NCI-H524 treated with DMSO at 0.1 percent for 48 hours (cell line): ENCODE data around the gene PCCA.
"Not testable (repeated sequence)": the region's sequence is repeated elsewhere in the genome, so short reads cannot be mapped to it uniquely, and the experiment has no call there.

Experiments
- DNase-seq: peaks from one replicate; lab custom pipeline; 2025; lab: John Stamatoyannopoulos, UW

PCCA gene

DNA sequence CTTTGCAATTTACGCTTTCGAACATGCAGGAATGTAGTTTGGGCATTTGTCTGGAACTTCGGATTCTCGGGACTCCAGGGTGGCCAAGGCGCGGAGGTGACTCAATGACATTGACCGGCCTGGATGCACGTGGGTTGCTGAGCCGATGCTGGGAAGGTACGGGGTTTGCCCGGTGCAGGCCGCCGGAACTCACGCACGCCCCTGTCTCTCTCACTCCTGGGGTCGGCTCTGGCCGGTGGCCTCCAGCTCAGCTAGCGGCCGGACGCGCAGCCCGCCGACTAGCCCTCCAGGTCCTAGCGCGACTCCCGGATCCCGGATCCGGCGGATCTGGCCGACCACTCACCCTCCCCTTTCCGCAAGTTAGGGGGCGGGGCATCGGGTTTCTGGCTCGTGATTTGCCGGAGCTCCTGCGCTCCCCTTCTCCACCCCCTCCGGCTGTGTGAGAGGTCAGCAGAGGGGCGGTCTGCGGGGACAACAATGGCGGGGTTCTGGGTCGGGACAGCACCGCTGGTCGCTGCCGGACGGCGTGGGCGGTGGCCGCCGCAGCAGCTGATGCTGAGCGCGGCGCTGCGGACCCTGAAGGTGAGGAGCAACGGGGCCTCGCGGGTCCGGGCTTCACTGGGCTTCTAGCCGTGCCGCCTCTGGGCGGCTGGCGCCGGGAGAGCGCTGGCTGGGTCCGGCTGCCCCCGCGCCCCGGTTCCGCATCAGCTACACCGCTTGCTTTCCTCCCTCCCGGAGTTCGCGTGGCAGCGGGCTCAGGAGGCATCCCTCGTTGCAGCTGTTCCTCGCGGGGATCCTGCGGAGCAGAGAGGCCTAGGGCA lies at the start of gene PCCA:
PCCA (plus strand) TSS at position 450 of the 821 bp plus-strand sequence; CDS start at position 478, 28 bp downstream.
- peak; percentile 51 for DNase-seq

- DNase-seq: no peak
Measured at GRCh38 chr13:100039740-100040139, 49.2 kb upstream of the PCCA start.

- no peak for DNase-seq
Measured at GRCh38 chr13:100040196-100040595, 48.7 kb upstream of the PCCA start.

- DNase-seq: no peak
Measured at GRCh38 chr13:100044936-100045335, 44.0 kb upstream of the PCCA start.

DNA sequence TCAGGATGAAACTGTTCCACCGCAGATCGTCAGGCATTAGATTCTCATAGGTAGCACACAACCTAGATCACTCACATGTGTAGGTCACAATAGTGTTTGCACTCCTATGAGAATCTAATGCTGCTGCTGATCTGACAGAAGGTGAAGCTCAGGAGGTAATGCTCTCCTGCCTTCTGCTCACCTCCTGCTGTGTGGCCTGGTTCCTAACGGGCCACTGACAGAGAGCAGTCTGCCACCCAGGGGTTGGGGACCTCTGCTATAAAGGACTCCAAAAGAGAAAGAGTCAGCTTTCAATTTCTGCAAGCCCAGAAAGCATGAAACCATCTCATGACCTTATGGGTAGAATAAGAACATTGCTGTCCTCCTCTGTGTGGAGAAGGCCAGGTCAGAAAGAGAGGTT lies 43.5 kb upstream of the PCCA start:
- no peak for DNase-seq

DNA sequence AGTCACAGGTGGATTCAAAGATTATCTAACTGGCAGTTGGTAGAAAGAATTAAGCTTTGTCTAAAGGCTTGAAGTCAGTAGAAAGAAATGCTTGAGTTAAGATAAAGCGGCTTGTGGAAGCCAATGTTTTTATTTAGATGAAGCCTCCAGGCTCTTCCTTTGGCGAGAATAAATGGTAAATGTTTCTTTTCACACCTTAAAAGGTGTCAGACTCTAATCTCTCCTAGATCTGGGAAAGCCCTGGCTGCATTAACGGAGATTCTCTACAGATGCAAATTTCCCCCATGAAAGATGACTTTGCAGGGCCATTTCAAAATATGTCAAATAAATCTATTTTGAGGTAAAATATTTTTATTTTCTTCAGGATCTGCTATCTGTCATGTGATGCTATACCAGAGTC lies 37.8 kb upstream of the PCCA start:
- DNase-seq: no peak

DNA sequence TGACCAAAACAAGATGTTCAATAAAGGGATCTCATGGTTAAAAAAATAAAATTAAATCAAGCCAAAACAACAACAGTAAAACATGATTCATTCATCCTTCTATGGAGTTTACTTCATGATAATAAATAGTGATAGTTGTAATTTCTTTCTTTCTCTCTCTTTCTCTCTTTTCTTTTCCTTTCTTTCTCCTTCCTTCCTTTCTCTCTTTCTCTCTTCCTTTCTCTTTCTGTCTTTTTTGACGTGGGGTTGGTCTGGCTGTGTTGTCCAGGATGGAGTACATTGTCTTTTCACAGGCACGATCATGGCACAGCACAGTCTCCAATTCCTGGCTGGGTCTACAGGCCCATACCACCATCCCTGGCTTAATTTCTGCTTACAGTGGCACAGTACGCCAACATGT lies 29.1 kb upstream of the PCCA start:
- no peak for DNase-seq

DNA sequence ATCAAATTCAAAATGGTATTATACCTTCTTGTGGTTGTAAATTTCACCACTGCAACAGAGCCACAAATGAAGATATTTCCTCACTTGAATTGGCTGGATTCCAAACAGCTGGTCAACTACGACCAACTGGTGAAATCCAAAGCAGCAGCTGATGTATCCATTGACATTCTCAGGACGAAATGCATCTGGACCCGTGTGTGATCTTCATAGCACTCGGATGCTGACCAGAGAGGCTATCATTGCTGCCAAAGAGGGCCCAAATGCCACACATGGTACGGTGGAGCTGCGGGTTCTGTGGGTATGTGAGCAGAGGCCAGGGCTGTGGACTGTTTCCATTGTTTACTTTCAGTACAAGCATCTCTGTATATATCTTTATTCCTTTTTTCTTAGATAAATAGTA lies 25.6 kb upstream of the PCCA start:
- DNase-seq: no peak

GRCh38 chr13:100063906-100064305 lies 25.0 kb upstream of the PCCA start:
- DNase-seq: no peak

- DNase-seq: no peak
Measured at GRCh38 chr13:100068133-100068931, 20.6 kb upstream of the PCCA start.

- DNase-seq: no peak
Measured at GRCh38 chr13:100069278-100069677, 19.6 kb upstream of the PCCA start.

DNA sequence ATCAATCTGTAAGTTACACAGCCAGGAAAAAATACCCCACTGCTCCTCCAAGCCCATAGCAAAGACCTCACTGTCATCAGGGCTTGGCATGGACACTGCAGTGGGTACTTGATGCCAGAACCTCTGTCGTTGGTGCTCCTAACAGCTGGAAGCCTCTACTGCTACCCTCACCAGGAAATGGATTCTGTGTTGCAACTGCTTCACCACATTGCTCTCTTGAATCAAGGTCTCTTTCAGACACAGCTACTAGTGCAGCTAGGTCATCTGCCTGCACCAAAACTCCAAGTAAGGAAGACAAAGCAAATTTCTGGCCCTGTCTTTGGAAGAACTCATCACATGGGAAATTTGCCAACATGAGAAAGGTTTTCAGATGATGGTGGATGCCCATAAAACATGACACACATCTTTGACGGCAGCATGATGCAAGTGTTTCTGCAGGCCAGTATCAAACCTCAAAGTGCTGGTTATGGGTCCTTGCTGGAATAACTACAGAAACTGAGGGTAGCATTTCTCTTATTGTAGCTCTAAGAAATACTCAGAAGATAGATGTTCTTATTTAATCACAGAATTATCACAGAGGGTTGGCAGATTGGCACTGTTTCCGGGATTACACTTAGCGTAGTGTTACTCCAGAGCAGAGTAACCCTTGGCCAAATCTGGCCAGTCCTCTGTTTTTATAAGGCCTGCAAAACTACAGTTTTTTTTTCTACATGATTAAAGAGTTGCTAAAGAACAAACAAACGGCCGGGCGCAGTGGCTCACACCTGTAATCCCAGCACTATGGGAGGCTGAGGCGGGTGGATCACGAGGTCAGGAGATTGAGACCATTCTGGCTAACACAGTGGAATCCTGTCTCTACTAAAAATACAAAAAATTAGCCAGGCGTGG lies 12.9 kb upstream of the PCCA start:
- no peak for DNase-seq

GRCh38 chr13:100079003-100079402 lies 9.9 kb upstream of the PCCA start:
- not testable (repeated sequence) for DNase-seq

GRCh38 chr13:100083401-100083800 lies 5.5 kb upstream of the PCCA start:
- DNase-seq: not testable (repeated sequence)

DNA sequence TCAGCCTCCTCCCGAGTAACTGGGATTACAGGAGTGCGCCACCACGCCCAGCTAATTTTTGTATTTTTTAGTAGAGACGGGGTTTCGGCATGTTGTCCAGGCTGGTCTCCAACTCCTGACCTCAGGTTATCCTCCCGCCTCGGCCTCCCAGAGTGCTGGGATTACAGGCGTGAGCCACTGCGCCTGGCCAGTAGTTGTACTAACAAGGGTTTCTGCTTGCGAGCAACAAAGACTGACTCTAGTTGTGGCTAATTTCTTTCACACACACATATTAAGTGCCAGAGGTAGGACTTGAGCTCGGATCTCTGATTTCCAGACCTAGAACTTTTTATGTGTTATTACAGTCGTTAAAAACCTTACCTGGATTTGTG lies 635 bp upstream of the PCCA start:
- DNase-seq: no peak

- DNase-seq: no peak
Measured at GRCh38 chr13:100089465-100090032, 656 bp downstream of the PCCA start.

GRCh38 chr13:100090861-100091260 lies 2.0 kb downstream of the PCCA start:
- DNase-seq: no peak

DNA sequence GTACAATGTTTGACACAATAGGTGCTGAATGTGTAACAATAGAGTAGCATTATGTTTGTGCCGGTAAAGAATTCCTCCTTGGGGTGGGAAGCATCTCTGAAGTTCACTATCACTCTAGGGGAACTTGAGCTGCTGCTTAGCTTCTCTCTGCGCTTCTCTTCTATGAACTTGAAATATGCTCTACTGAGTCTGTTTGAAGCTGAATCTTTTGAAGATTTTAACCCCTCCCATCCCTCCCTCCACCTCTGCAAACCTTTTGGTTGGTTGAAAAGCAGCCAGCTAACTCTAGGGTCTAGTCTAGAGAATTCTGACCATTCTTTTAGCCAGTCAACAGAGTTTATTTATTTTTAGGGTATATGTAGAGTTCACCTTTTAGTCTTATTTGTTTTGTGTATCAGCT lies 2.5 kb downstream of the PCCA start:
- no peak for DNase-seq

DNA sequence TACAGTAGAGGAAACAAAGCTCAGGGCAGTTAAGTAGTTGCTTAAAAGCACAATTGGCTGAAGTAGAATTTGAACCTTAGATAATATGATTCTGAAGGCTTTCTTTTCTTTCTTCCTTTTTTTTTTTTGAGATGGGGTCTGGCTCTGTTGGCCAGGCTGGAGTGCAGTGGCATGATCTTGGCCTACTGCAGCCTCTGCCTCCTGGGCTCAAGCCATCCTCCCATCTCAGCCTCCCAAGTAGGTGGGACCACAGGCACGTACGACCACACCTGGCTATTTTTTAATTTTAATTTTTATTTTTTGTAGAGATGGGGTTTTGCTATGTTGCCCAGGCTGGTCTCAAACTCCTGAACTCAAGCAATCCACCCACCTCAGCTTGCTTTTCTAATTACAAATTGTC lies 3.4 kb downstream of the PCCA start:
- not testable (repeated sequence) for DNase-seq

DNA sequence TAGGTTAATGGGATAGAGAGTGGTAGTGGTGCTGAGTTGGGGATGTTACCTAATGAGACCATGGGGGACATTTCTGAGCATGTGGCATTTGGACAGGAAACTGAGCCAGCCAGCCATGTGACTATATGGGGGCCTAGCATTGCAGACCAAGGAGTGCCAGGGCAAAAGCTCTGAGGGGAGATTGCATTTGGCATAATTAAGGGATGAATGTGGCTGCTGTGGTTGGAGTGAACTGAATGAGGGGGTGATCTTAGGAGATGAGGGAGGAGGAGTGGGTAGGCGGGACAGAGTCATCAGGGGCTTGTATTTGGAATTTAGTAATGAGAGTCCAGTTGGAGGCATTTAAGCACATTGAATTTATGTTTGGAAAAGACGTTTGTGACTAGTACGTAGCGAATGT lies 6.6 kb downstream of the PCCA start:
- no peak for DNase-seq

GRCh38 chr13:100096526-100096925 lies 7.6 kb downstream of the PCCA start:
- DNase-seq: no peak

DNA sequence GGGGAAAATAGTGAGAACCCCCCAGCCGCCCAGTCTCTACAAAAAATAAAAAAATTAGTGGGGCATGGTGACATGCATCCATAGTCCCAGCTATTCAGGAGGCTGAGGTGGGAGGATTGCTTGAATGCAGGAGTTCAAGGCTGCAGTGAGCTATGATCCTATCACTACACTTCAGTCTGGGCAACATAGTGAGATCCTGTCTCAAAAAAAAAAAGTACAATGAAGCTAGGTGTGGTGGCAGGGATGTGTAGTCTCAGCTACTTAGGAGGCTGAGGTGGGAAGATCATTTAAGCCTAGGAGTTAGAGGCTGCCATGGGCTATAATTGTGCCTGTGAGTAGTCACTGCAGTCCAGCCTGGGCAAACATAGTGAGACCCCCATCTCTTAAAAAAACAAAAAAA lies 8.9 kb downstream of the PCCA start:
- no peak for DNase-seq
